Left kidney (tissue), 2 donors: ENCODE data around the gene GNPNAT1. TPM values are rescaled to one million over a fixed set of nuclear protein-coding genes. Genes with fewer than 3 reads are reported as not detected.
"Not testable (repeated sequence)": the region's sequence is repeated elsewhere in the genome, so short reads cannot be mapped to it uniquely, and the experiment has no call there.

ENCODE experiments used
- DNase-seq: peaks from one replicate; pipeline ENCODE4 v3.0.0-alpha.2; 2013
- polyA plus RNA-seq: library from polyadenylated mRNA; unstranded; fragments of 120-200 nt; gene quantifications from one replicate; pipeline ENCODE4 v1.2.1, GENCODE V29; 2013; ENCODE audit not compliant: insufficient read length

Gene GNPNAT1
- polyA plus RNA-seq, 1 donor, result 38.0 TPM

DNA sequence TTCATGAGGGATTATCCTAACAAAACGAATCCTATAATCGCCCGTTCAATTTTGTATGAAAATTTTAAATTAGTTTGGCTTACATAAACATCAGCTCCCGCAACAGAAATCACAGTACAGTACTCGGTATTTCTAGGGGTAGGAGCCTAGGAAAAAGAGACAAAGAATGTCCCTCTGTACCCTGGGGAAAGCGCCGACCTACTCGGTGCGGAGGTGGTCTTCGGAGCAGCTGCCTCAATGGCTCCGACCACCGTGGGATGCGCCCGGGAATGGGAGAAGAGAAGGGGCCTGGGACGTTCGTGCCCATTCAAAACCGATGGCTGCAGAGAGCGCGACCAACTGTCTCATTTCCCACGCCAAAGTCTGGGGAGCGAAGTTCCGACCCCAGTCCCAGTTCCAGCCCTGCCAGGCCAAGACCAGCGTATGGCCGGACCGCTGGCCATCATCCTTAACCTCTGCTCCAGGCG is 618 bp downstream of the GNPNAT1 start:
- DNase-seq, result peak; percentile 12

DNA sequence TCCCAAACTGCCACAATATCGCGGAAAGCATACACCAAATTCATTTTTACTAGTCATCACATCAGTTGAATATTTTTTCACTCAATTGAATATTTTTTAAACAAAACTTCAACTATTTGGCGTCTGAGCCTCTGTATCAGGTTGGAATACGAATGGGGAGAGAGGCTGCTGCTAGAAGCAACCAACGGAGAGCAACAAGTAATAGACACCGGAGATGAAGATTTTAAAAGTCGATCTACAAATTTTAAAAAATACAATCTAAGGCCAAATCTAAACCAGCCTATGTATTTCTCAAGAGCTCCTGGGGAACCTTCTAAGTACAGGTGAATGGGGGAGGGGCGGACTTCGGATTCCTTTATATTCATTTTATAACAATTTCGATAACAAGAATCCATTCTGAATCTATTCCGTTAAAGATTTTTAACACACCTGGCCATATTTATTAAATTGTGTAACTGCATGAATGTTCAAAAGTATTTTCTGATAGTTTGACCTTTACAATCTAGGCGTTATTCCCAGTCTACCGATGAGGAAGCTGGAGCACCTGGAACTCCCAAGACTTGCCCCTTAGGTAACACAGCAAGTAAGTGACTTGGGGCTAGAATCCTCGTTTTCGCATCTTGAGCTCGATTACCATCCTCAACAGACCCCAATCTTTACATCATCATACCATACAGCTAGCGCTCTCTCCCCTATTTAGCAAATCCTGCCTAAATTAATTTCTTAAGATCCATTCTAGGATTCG is 1.2 kb downstream of the GNPNAT1 start:
- no peak for DNase-seq

DNA sequence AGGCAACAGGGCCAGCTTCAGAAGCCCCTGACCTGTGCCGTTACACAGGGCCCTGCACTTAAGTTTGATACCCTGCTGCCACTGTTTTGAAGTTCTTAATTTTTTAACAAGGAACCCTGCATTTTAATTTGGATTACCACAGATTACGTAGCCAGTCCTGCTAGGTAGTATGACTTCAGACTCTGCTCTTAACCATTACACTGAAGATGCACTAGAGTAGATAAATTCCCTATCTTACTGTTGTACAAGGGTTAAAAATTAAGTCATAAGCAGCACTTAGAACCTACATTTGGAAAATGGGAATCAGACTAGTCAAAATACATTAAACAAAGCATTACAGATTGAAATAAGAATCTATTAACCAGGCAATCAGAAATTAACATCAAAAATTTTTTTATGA is 2.3 kb downstream of the GNPNAT1 start:
- no peak for DNase-seq

DNA sequence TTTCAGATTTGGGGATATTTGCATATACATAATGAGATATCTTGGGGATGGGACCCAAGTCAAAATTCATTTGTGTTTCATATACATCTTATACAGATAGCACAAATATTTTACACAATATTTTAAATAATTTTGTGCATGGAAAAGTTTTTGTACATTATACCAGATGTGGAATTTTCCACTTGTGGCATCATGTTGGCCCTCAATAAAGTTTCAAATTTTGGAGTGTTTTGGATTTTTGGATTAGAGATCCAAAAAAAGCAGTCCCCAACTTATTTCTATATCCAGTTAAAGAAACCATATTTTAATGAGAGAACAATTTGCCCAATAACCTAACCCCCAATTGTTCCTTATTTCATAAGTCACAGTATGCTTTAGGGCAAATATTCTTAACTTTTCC is 4.5 kb downstream of the GNPNAT1 start:
- DNase-seq, result no peak

DNA sequence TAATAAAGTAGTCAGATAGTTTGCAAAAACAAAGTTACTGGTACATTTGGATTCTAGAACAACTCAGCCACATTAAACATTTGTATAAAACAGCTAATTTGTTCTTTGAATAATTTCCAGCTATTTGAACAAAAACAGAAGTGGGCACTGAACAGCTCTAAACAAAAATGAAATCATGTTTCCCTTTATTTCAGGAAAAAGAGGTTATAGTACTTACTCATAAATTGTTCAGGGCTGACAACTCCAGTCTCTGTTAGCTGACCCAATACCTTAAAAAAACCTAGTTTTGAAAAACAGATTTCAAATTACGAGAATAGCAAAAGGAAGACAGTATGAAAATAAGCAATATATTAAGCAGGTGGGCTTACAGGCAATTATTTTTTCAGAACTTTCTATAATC is 8.2 kb downstream of the GNPNAT1 start:
- DNase-seq, result no peak

DNA sequence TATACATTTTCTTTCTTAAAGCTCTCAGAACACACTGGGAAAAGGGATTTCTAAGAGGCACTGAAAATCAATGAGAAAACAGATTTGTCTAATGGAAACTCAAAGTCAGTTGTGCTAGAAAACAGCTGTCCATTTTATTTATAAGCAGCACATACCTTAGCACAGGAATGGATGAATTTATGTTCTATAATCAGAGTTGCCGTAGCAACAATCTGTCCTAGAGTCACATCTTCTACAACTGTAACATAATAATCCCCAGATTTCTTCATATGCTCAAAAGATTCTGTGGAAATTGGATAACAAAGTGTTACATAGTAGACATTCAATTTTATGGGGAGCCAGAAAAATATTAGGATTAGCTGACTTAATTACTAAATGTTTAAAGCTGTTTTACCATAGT is 9.8 kb downstream of the GNPNAT1 start:
- no peak for DNase-seq

DNA sequence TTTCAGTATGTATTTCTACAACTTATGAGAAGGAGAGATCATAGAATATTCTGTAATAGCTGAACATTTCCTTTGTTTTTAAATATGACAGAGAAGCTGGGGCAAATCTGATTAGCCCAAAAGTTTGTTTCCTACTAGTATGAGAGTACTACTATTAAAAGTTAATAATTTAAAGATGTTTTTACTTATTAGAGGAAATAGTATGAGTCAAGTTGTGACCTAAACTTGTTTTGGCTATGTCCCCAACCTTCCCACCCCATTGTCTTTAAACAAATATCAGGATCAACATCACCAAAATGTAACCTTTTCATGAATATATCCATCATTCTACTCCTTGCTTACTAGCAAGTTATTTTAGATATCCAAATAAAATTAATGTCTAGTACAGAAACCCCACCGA is 10.5 kb downstream of the GNPNAT1 start:
- DNase-seq, result no peak

DNA sequence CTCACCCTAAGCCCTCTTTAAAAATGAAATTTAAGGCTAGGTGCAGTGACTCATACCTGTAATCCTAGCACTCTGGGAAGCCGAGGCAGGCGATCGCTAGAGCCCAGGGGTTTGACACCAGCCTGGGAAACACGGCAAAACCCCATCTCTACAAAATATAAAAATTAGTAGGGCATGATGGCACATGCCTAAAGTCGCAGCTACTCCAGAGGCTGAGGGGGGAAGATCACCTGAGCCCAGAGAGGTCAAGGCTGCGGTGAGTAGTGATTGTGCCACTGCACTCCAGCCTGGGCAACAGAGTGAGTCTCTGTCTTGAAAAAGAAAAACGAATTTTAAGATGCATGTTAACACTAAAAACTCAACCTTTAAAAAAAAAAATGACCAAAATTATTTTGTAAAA is 12.7 kb downstream of the GNPNAT1 start:
- DNase-seq, result no peak

DNA sequence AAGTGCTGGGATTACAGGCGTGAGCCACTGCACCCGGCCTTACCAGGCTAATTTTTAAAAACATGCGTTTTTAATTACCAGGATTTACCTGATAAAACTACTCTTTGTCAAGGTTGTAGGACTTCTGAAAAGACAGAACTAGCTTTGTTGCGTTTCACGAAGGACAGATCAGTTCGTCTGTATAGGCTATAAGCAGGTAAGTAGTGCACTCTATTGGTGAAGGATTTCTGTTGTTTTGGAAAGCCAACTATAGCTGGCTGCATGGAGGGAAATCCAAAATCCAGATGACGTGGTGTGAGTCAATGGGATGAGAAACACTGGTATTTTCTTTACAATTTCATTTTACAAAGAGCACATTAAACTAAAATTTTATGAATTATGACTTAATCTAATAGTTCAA is 14.6 kb downstream of the GNPNAT1 start:
- DNase-seq, result no peak

DNA sequence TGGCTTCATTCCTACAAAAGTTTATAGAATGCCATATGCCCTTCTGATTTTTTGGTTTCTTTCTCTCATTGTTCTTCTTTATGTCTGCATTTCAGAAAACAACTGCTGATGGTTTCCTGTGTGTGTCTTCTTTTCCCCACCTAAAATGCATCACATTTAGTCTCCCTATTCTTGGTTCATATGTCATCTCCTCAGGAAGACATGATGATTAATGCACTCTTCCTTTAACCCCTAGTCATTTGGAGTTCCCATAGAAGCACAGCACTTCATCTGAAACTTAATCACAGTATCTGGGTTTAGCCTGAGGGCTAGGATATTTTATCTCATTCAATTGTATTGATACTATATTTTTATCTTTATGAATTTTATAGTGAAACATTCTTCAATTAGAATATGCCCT is 21.5 kb downstream of the GNPNAT1 start:
- DNase-seq, result no peak

DNA sequence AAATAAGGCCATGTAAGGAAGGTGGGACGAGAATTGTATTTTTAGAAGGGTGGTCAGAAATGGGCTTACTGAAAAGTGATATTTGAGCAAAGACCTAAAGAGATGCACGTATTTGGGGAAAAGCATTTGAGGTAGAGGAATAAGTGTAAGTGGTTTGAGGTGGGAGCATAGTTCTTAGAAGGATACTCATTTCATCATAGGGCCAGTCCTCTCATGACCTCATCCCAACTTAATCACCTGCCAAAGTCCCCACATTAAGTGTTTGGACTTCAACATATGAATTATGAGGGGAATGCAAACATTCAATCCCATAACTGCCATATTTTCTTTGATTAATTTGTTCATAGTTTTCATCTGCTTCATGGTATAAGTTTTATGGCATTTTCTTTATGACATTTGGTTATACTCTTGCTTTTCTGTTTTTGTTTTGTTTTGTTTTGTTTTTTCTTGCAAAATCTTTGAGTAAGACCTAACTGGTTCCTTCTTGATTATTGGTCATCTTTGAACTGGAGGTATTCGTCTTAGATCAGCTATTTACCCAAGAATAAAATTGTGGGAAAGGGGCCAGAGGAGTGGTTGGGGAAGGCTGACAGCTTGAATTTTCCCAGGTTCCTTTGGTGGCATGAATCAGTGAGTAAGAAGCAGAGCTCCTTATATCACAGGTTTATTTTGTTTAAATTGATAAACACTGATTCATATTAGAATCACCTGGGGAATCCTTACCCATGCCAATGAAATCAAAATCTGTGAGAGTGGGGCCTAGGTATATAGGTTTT is 24.2 kb downstream of the GNPNAT1 start:
- no peak for DNase-seq

DNA sequence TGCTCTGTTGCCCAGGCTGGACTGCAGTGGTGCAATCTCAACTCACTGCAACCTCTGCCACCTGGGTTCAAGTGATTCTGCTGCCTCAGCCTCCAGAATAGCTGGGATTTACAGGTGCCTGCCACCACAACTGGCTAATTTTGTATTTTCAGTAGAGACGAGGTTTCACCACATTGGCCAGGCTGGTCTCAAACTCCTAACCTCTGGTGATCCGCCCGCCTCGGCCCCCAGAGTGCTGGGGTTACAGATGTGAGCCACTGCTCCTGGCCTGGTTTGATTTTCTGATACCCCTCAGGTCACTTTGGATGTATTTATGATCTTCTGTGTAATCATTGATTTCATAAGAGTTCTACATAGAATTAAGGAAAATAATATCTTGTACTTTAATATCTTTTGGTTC is 28.5 kb downstream of the GNPNAT1 start:
- not testable (repeated sequence) for DNase-seq

DNA sequence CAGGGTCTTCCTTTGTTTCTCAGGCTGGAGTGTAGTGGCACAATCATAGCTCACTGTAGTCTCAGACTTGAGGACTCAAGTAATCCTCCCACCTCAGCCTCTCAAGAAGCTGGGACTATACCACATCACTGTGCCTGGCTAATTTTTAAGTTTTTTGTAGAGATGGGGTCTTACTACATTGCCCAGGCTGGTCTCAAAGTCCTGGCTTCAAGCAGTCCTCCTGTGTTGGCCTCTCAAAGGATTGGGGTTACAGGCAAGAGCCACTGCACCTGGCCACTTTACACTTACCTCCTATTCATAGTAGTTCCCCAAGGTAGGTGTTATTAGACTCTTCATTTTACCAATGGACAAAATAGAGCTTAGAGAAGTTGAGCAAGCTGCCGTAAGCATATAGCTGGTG is 32.3 kb downstream of the GNPNAT1 start:
- no peak for DNase-seq

DNA sequence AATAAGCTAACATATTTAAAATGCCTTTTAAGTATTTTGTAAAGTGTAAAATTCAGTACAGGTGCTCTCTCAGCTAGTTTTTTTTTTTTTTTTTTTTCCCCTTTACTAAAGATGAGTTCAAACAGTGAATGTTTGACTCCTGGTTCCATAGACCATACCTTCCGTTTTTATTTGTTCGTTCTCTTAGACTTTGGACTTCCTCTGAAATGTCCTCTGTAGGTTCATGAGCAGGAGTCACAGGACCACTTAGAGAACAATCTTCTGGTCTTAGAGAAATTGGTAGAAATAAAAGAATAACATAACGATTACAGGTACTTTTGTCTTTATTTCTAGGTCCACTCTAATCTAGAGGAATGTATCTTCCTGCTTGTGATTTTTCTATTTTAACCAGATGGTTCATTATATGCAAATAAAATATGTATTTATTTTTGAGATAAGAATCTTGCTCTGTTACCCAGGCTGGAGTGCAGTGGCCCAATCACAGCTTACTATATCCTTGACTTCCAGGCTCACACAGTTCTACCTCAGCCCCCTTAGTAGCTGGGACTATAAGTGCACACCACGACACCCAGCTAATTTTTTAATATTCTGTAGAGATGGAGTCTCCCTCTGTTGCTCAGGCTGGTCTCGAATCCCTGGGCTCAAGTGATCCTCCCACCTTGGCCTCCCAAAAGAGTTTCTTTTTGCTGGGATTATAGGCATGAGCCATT is 35.6 kb downstream of the GNPNAT1 start:
- no peak for DNase-seq

DNA sequence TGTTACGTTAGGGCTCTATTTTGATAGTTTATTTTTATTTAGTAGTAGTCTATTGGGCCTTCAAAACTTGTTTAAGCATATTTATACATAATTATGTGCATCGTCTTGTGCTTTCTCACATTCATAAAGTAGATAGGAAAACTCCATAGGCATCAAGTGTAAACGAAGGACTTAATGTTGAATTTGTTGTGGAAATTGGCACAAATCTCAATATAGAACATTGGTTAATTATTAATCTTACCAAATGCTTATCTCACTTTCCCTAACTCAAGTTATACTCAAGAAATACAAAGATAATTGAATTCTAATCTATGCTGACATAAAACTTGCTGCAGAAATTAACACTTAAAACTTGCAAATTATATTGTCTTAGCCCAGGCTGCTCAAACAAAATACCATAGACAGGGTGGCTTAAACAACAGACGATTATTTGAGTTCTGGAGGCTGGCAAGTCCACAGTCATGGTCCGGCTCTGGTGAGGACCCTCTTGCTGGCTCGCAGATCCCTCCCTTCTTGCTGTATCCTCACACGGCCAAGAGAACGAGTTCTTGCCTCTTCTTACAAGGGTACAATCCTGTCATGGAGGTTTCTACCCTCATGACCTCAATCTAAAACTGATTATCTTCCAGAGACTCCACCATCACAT is 42.6 kb downstream of the GNPNAT1 start:
- DNase-seq, result no peak

DNA sequence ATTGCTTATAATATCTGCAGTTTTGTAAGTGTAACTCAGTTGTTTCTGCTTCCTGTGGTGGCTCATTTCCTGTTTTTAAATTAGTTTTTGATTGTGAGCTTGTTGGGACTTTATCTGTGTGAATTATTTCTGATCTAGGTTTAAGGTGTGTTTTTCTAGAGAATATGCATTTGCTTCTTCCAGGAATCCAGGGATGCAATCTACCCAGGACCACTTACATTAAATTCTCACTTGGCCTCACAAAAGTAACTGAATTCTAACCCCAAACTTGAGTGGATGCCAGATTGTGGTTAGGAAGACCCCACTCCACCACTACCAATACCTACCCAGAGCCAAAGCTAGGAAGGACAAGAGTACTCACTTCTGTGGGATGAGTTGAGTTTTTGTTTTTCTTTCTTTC is 49.5 kb downstream of the GNPNAT1 start:
- DNase-seq, result no peak

DNA sequence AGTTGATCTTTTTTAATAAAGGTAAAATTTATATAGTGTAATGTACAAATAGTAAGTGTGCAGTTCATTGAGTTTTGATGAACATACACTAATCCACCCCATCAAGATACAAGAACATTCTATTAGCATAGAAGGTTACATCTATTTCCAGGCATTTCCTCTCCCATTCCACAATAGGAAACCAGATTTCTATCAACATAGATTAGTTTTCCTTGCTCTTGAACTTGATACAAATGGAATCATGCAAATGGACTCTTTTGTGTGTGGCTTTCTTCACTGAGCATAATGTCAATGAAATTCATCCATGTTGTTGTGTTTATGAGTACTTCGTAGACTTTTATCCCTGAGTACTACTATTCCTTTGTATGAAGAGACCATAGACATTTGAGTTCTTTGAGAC is 50.7 kb downstream of the GNPNAT1 start:
- no peak for DNase-seq

DNA sequence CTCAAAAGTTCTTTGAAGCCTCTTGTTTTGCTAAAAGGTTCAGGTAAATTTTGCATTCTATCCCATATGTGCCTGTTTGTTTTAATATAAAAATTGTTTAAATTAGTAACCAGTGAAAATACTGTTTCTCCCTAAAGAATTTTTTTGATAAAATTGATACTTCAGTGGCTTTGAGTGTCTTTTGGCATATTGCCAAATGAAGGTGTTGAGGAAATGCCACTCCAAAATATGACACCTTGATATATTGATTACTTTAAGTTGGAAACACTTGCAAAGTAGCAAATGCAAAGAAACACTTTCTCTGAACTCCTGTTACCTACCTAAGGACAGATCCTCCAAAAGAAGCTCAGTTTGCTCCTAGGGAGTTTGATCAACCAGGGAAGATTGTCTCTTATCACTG is 53.0 kb downstream of the GNPNAT1 start:
- DNase-seq, result no peak

DNA sequence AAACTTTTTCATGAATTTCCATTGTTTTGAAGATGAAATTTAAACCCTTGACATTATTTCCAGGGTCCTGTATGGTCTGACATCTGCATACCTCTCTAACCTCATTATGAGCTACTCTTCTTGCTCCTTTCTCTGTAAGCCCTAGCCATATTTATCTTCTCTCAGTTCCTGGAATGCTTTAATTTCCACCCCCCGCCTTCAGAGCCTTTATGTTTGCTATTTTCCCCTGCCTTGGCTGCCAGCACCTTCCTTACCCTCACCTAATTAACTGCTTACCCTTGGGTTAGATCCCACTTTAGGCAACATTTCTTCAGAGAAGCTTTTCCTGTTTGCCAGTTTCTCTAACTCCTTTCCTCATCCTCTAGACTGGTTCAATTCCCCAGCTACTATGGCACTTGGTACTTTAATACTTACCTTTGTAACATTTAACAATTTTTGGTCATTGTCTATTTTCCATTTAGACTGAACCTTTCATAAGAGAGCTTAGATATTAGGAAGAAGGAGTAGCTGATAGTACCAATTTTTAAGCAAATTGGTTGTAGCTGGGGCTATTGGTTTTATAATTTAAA is 55.4 kb downstream of the GNPNAT1 start:
- DNase-seq, result no peak

DNA sequence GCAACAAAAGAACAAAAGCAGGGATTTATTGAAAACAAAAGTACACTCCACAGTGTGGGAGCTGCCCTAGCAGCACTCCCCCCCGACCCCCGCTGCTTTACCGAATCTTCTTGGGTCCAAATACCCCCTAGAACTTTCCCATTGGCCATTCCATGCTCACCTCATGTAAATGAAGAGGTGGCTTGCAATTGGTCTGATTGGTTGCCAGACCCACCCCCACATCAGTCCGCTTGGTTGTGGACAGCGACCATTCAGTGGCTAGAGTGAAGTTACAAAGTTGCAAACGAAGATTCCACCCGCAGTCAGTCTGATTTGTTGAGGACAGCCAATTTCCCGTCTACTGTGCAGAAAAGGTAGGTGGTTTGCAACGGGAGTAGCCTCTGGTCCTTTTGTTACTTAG is 57.6 kb downstream of the GNPNAT1 start:
- DNase-seq, result no peak

DNA sequence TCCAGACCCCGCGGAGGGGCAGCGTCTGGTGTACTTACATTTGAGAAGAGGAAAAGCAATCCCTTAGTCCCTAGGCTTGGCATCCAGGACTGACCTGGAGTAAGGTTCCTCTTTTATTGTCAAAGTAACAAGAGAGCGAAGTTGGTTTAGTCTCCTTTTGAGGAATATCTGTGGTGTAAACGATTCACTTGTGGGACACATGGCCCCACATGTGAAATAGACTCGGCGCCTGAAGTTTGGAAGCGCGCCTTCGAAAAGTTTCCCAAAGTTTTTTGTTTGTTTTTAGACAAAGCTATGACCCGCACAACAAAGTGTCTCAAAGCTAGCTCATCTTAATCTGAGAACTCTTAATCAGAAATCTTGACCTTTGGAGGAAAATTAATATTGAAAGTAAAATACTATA is 60.7 kb downstream of the GNPNAT1 start:
- peak; percentile 48 for DNase-seq
